T-helper 2 cell treated with Interferon-gamma antibody and Interleukin-4, amounts not matched to agents 5 μg/mL and 100 μg/mL, for 36 hours (primary cell): ENCODE results near the gene LIG1.

Source experiments
- DNase-seq: peaks from one replicate; pipeline ENCODE4 v3.0.0; 2021; ENCODE audit warnings: low spot score
- H3K27ac Mint-ChIP-seq: one replicate; pipeline ENCODE4 v1.8.0; 2021; ENCODE audit warnings: mild to moderate bottlenecking, mixed read lengths
- H3K27me3 Mint-ChIP-seq: one replicate; pipeline ENCODE4 v1.8.0; 2021; ENCODE audit warnings: low read depth, mixed read lengths
- H3K36me3 Mint-ChIP-seq: one replicate; pipeline ENCODE4 v1.8.0; 2021; ENCODE audit warnings: low read depth, mixed read lengths
- H3K4me1 Mint-ChIP-seq: one replicate; pipeline ENCODE4 v1.8.0; 2021; ENCODE audit warnings: low read depth, mixed read lengths
- H3K4me3 Mint-ChIP-seq: one replicate; pipeline ENCODE4 v1.8.0; 2022; ENCODE audit warnings: mild to moderate bottlenecking, moderate library complexity, mixed read lengths
- H3K9me3 Mint-ChIP-seq: one replicate; pipeline ENCODE4 v1.8.0; 2021; ENCODE audit warnings: mixed read lengths

Gene LIG1

DNA sequence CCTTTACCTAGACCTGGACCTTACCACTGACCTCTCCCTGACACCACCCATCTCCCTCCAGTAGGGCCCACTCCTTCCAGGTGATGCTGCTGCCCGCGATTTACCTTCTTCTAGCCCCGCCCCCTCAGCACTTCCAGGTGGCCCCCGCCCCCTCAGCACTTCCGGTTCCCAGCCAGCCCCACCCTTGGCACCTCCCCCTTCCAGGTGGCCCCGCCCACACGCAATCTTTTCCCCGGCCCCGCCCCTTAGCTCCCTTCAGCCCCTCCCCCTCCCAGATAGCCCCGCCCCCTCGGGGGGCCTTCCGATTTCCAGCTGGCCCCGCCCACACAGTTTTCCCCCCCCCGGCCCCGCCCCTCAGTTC is 586 bp downstream of the LIG1 start:
- no peaks in the 10 kb centered on the region for H3K9me3 Mint-ChIP-seq
- H3K4me3 Mint-ChIP-seq: peak overlapping the region; percentile 99
- no peaks in the 10 kb centered on the region for H3K27me3 Mint-ChIP-seq
- H3K36me3 Mint-ChIP-seq: peaks cover 19% of the 10 kb centered on the region
- DNase-seq: peak; percentile 78
- H3K4me1 Mint-ChIP-seq: peaks cover 30% of the 10 kb centered on the region
- H3K27ac Mint-ChIP-seq: peak overlapping the region; percentile 99

DNA sequence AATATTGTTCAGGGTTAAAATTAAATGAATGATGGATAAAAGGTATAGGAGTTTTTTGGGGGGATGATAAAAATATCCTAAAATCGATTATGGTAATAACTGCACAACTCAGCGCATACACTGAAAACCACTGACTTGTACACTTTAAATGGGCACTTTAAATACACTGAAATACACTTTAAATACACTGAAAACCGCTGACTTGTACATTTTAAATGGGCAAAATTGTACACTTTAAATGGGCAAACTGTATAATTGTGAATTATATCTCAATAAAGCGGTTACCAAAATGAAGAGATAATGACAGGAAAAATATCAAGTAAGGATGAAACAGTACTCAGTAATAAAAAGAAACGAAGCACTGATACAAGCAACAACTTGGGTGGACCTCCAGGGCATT is 1.5 kb downstream of the LIG1 start:
- Mint-ChIP-seq H3K4me3 (peak overlapping the region; percentile 99), H3K36me3 (peaks cover 22% of the 10 kb centered on the region), H3K27me3 (no peaks in the 10 kb centered on the region), H3K4me1 (peaks cover 29% of the 10 kb centered on the region), H3K9me3 (no peaks in the 10 kb centered on the region), H3K27ac (peak overlapping the region; percentile 99)
- no peak for DNase-seq

DNA sequence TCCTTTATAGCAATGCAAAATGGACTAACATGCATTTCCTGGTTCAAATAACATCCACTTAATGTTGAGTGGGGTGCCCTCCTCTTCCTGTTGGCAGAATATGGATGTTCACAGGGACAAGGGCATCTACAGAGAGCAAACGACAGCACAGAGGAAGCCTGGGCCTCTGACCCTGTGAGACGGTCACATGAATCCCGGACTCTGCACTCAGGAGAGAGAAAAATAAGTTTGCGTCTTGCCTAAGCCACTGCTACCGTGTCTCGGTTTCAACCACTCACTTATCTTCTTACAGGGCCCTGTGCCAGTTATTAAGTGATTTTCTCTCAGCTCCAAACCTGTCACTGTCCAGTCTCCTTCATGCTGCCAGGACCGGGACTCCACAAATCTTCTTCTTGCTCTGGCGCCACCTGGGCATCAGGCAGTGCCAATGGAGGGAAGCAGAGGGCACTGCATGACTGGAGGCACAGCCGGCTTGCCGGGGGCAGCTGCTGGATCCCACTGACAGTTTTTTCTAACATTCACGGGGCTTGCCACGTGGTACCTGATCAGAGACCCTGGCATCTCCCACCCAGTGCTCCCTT is 11.8 kb downstream of the LIG1 start:
- Mint-ChIP-seq H3K4me3 (no peak overlapping the region), H3K36me3 (peaks cover 48% of the 10 kb centered on the region), H3K4me1 (no peaks in the 10 kb centered on the region), H3K9me3 (no peaks in the 10 kb centered on the region), H3K27me3 (no peaks in the 10 kb centered on the region), H3K27ac (no peak overlapping the region)
- DNase-seq: no peak

DNA sequence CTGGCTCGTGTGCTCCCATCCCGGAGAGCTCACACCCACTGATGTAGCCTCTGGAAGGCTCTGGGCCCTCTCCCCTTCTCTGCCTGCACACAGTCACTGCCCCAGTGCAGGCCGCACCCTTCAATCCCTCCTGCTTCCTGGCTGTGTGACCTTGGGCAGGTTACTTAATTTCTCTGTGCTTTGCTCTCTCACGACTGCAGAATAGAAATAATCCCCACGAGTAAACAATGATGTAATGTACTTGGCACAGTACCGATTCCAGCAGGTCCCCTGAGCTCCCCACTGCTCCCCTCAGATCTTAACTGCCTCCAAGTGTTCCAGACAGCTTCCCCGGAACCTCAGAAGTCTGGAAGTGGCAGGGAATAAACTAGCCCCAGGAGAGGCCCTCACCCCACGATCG is 16.1 kb downstream of the LIG1 start:
- no peaks in the 10 kb centered on the region for H3K27me3 Mint-ChIP-seq
- peak overlapping the region; percentile 16 for H3K27ac Mint-ChIP-seq
- no peaks in the 10 kb centered on the region for H3K9me3 Mint-ChIP-seq

DNA sequence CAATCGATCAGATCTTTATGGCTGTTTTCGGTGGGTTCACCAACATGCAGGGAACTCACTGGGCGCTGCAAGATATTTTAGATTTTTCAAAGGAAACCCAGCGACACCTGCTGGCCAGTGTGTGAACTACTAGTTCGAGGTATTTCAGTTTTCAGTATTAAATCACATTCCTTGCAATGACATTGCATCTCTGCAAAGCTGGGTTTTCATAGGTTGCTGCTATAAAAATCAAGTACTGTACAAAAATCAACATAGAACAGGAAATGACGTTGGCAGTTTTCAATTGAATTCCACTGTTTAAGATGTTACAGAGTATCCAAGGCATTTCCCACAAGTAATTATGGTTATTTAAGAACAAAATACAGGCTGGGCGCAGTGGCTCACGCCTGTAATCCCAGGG is 17.6 kb downstream of the LIG1 start:
- peak; percentile 38 for DNase-seq
- Mint-ChIP-seq H3K4me1 (peaks cover 2% of the 10 kb centered on the region), H3K4me3 (no peak overlapping the region), H3K9me3 (no peaks in the 10 kb centered on the region), H3K27me3 (no peaks in the 10 kb centered on the region), H3K36me3 (peaks cover 29% of the 10 kb centered on the region), H3K27ac (no peak overlapping the region)

More for the DNA sequence above, 16.1 kb downstream of the LIG1 start:
- no peak for DNase-seq
- no peak overlapping the region for H3K4me3 Mint-ChIP-seq
- H3K36me3 Mint-ChIP-seq: peaks cover 32% of the 10 kb centered on the region
- H3K4me1 Mint-ChIP-seq: peaks cover 2% of the 10 kb centered on the region

DNA sequence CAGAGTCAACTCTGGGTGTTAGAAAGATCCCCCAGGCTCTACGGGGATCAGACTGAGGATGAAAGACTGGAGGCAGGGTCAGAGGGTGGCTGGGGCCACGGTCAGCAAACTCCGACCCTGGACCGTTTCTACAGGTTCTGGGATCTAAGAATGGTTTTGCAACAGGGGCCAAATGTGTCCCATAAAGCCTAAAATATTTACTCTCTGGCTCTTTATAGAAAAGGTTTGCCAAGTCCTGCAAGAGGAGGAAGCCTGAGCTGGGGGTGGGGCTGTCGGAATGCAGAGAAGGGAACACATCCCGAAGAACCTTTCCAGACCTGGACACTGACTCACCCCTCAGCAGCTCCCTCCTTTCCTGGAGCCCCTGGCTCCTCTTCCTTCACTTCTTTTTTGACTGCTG is 20.7 kb downstream of the LIG1 start:
- peaks cover 35% of the 10 kb centered on the region for H3K36me3 Mint-ChIP-seq
- DNase-seq: no peak
- H3K4me1 Mint-ChIP-seq: peaks cover 2% of the 10 kb centered on the region
- H3K27ac Mint-ChIP-seq: no peak overlapping the region
- H3K4me3 Mint-ChIP-seq: no peak overlapping the region
- no peaks in the 10 kb centered on the region for H3K9me3 Mint-ChIP-seq
- no peaks in the 10 kb centered on the region for H3K27me3 Mint-ChIP-seq

DNA sequence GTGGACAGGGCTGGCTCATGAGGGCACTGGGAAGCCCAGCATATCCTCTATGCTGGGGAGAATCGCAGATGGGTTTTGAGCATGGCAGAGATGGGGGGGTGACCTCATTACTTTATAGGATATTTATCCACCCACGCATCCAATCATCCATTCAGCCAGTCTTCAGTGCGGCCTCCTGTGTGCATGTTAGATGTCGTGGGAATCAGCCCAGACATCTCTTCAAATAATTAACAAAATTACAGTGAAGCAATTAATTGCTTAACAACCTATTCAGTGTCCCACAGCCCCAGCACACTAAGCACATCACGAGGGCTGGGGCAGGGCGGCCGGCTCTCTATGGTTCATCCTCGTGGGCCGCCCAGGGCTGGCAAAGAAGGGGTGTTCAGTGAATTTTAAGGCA is 21.6 kb downstream of the LIG1 start:
- H3K27ac Mint-ChIP-seq: no peak overlapping the region
- H3K4me3 Mint-ChIP-seq: no peak overlapping the region
- no peaks in the 10 kb centered on the region for H3K9me3 Mint-ChIP-seq
- H3K27me3 Mint-ChIP-seq: no peaks in the 10 kb centered on the region
- DNase-seq: no peak
- H3K4me1 Mint-ChIP-seq: peaks cover 2% of the 10 kb centered on the region
- peaks cover 36% of the 10 kb centered on the region for H3K36me3 Mint-ChIP-seq

DNA sequence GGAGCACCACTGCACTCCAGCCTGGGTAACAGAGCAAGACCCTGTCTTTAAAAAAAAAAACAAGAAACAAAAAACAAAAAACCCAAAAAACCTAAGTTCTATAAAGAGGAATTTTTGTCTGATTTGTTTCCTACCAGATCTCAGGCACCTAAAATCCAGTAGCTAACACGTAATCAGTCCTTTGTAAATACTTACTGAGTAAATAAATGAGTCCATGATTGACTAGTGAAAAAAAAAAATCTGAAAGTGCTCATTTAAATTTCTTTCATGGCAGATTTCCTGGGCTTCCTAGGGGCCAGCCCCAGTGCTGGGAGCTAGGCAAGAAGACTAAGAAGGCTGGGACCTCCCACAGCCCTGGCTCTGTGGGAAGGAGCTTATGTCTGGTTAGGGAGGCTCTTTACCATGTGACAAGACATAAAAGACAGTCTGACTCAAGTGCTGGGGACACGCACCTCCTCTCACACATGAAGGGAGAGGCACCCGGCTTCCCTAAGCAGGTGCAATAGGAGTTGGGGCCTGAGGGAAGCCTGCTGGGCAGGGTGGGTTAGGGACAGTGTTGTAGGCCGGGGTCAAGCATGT is 22.5 kb downstream of the LIG1 start:
- Mint-ChIP-seq H3K27ac (no peak overlapping the region), H3K36me3 (peaks cover 41% of the 10 kb centered on the region), H3K27me3 (no peaks in the 10 kb centered on the region), H3K4me3 (no peak overlapping the region), H3K4me1 (peaks cover 2% of the 10 kb centered on the region), H3K9me3 (no peaks in the 10 kb centered on the region)
- no peak for DNase-seq

DNA sequence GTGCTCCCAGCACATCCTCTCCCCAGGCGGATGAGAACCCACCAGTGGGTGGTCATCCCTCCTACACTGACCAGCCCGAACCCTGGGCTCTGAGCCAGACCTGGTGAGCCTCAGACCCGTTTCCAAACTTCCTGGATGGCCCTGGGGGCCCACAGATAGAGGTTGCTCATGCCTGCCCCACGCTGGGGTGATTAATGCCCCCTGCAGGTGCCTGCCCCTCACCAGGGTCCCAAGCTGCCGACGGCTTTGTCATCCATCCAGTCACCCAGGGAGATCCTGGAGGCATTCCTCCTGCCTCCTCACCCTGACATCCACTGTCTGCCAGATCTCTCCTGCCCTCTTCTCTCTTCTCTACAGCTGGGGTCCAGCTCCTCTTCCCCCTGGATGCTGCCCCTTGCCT is 31.1 kb downstream of the LIG1 start:
- Mint-ChIP-seq H3K36me3 (peaks cover 29% of the 10 kb centered on the region), H3K27me3 (no peaks in the 10 kb centered on the region), H3K4me3 (no peak overlapping the region), H3K27ac (peak overlapping the region; percentile 36), H3K9me3 (no peaks in the 10 kb centered on the region), H3K4me1 (no peaks in the 10 kb centered on the region)
- no peak for DNase-seq

DNA sequence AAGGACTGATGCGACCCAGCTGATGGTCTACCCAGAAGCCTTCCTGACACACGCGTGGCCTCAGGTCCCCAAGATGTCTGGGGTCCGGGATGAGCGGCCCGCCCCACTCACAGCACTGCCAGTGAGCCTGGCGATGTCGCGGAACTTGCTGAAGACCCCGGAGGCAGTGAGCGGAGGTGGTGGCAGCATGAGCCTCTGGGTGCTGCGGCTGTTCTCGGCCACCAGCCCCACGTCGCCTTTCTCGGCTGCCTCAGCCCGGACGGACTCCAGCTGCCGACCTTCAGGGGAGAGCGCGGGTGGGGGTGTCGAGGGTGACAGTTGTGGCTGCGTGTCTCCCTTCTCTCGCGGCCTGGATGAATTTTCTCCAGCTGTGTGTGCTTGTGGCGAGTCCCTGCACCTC is 32.7 kb downstream of the LIG1 start:
- Mint-ChIP-seq H3K27ac (no peak overlapping the region), H3K4me1 (no peaks in the 10 kb centered on the region), H3K9me3 (no peaks in the 10 kb centered on the region), H3K36me3 (peaks cover 22% of the 10 kb centered on the region), H3K27me3 (no peaks in the 10 kb centered on the region), H3K4me3 (no peak overlapping the region)
- DNase-seq: no peak

DNA sequence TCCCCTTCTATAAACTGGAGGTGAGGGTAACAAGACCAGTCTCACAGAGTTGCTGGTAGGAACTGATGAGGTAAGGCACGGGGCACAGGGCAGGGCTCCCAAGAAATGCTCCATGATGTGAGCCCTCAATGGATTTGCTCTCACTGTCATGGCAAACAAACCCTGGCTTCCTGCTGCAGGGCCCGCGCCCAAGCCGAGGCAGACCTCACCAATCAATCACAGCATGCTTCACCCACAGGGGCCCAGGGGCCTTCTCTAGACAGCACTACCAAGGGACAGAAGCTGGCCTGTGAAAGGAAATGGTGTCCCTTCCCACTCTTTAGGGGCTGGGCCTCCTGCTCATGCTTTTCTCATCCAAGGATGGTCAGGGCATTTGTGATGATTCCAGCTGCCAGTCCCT is 33.6 kb downstream of the LIG1 start:
- DNase-seq: no peak
- no peaks in the 10 kb centered on the region for H3K4me1 Mint-ChIP-seq
- H3K4me3 Mint-ChIP-seq: no peak overlapping the region
- H3K36me3 Mint-ChIP-seq: peaks cover 25% of the 10 kb centered on the region
- H3K27ac Mint-ChIP-seq: no peak overlapping the region
- H3K9me3 Mint-ChIP-seq: no peaks in the 10 kb centered on the region
- H3K27me3 Mint-ChIP-seq: no peaks in the 10 kb centered on the region

DNA sequence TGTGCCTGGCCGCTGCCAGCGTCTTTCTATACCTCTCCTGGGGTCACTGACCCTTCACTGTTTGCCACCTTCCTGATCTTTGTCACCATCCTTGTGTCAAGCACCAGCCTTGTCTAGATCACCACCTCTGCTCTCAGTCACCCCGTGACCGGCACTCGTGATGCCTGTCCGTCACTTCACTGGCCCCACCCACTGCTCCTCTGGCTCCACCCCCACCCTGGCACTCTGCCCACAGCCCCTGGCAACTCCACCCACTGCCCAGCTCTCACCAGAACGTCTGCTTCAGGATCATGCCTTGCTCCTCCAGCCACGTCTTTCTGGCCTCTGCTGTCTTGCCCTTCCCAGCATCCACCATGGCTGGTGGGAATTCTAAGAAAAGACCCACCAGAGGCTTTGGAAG is 34.7 kb downstream of the LIG1 start:
- Mint-ChIP-seq H3K27me3 (no peaks in the 10 kb centered on the region), H3K36me3 (peaks cover 26% of the 10 kb centered on the region), H3K4me1 (no peaks in the 10 kb centered on the region), H3K27ac (peak overlapping the region; percentile 31), H3K4me3 (no peak overlapping the region), H3K9me3 (no peaks in the 10 kb centered on the region)
- DNase-seq: no peak

DNA sequence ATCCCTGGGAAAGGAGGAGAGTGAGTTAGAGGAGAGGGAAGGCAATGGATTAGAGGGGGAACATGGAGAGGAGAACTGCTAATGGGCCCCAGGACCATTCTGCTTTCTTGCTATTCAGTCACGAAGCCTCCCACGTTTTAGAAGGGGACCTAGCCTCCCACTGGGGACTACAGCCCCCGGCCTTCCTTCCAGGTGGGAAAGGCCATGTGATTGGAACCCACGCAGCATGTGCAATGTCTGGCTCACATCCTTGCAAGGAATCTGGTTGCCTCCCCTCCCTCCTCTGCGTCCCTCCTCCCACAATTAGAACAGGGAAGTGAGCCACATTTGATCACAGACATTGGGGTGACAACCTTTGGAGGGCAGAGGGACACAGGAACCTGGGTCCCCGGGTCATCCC is 37.0 kb downstream of the LIG1 start:
- DNase-seq: no peak
- Mint-ChIP-seq H3K27me3 (no peaks in the 10 kb centered on the region), H3K36me3 (peaks cover 30% of the 10 kb centered on the region), H3K4me3 (no peak overlapping the region), H3K9me3 (no peaks in the 10 kb centered on the region), H3K4me1 (no peaks in the 10 kb centered on the region), H3K27ac (no peak overlapping the region)

DNA sequence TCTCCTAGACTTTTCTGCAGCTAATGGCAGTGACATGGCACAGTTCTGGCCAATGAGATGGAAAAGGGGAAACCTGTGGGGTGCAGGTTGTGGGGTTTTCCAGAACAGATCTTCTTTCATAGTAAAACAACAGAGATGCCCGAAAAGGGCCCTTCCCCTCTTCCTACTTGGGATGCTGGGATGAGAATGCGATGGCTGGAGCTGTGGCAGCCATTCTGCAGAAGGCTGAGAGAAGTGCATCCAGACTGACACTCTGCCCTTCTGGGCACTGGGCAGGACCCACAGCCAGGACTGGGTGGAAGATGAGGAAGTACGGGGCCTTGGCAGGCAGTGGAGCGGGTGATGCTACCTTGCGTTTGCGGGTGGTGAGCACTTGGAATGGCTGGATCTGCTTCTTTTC is 42.6 kb downstream of the LIG1 start:
- H3K4me3 Mint-ChIP-seq: no peak overlapping the region
- no peak overlapping the region for H3K27ac Mint-ChIP-seq
- DNase-seq: no peak
- no peaks in the 10 kb centered on the region for H3K27me3 Mint-ChIP-seq
- no peaks in the 10 kb centered on the region for H3K9me3 Mint-ChIP-seq
- H3K36me3 Mint-ChIP-seq: peaks cover 59% of the 10 kb centered on the region
- H3K4me1 Mint-ChIP-seq: peaks cover 4% of the 10 kb centered on the region
